HEK293T (cell line): ENCODE data around the gene LRRC73.
"Not testable (repeated sequence)": the region's sequence is repeated elsewhere in the genome, so short reads cannot be mapped to it uniquely, and the experiment has no call there.

Experiments used
- CTCF ChIA-PET: fragments of 350-600 bp; formaldehyde crosslinking; extraction: SDS; loops from one replicate; lab custom pipeline; 2021; ENCODE audit warnings: antibody characterized with exemption, inconsistent platforms; lab: Yijun Ruan, JAX
- POLR2A ChIA-PET: fragments of 350-600 bp; formaldehyde crosslinking; extraction: SDS; loops from one replicate; lab custom pipeline; 2020; ENCODE audit warnings: antibody characterized with exemption, inconsistent platforms; lab: Yijun Ruan, JAX
- DNase-seq: peaks from one replicate; pipeline ENCODE4 v3.0.0; 2012; ENCODE audit warnings: mixed read lengths; ENCODE audit errors: extremely low spot score
- ARNT ChIP-seq: fragments of 450-650 bp; IDR thresholded peaks from 2 replicates; pipeline ENCODE4 v1.6.1; 2017; ENCODE audit warnings: mild to moderate bottlenecking
- BHLHE40 ChIP-seq: fragments of 450-650 bp; IDR thresholded peaks from 2 replicates; pipeline ENCODE4 v1.6.1; 2016; ENCODE audit warnings: mild to moderate bottlenecking, moderate library complexity, borderline replicate concordance
- CTBP1 ChIP-seq: fragments of 450-650 bp; IDR thresholded peaks from 2 replicates; pipeline ENCODE4 v1.6.1; 2016; ENCODE audit warnings: borderline replicate concordance
- ELF4 ChIP-seq: fragments of 450-650 bp; IDR thresholded peaks from 2 replicates; pipeline ENCODE4 v1.6.1; 2017; ENCODE audit warnings: antibody characterized with exemption
- FOXA1 ChIP-seq: fragments of 450-650 bp; IDR thresholded peaks from 2 replicates; pipeline ENCODE4 v1.6.1; 2016; ENCODE audit warnings: mild to moderate bottlenecking
- FOXK2 ChIP-seq: fragments of 450-650 bp; IDR thresholded peaks from 2 replicates; pipeline ENCODE4 v1.6.1; 2016; ENCODE audit warnings: mild to moderate bottlenecking
- FOXM1 ChIP-seq: fragments of 450-650 bp; IDR thresholded peaks from 2 replicates; pipeline ENCODE4 v1.6.1; 2017; ENCODE audit warnings: mild to moderate bottlenecking, borderline replicate concordance
- HDGF ChIP-seq: fragments of 450-650 bp; IDR thresholded peaks from 2 replicates; pipeline ENCODE4 v1.6.1; 2017; ENCODE audit warnings: antibody characterized with exemption, borderline replicate concordance
- L3MBTL2 ChIP-seq: fragments of 450-650 bp; conservative IDR thresholded peaks from 2 replicates; pipeline ENCODE4 v1.6.1; 2016; ENCODE audit warnings: mild to moderate bottlenecking
- LEF1 ChIP-seq: fragments of 450-650 bp; IDR thresholded peaks from 2 replicates; pipeline ENCODE4 v1.6.1; 2017; ENCODE audit warnings: mild to moderate bottlenecking, borderline replicate concordance
- NFRKB ChIP-seq: fragments of 450-650 bp; IDR thresholded peaks from 2 replicates; pipeline ENCODE4 v1.6.1; 2016; ENCODE audit warnings: mild to moderate bottlenecking, moderate library complexity
- PKNOX1 ChIP-seq: fragments of 450-650 bp; IDR thresholded peaks from 2 replicates; pipeline ENCODE4 v1.6.1; 2016
- SP1 ChIP-seq: fragments of 450-650 bp; IDR thresholded peaks from 2 replicates; pipeline ENCODE4 v1.6.1; 2017
- SUZ12 ChIP-seq: fragments of 450-650 bp; IDR thresholded peaks from 2 replicates; pipeline ENCODE4 v1.6.1; 2016; ENCODE audit warnings: mild to moderate bottlenecking
- TARDBP ChIP-seq: fragments of 450-650 bp; IDR thresholded peaks from 2 replicates; pipeline ENCODE4 v1.6.1; 2016
- ZNF384 ChIP-seq: fragments of 450-650 bp; IDR thresholded peaks from 2 replicates; pipeline ENCODE4 v1.6.1; 2016

The LRRC73 gene

GRCh38 chr6:43465948-43466347, 44.2 kb downstream of the LRRC73 start:
- ChIA-PET POLR2A (no interaction called here), CTCF (no interaction called here)

GRCh38 chr6:43464337-43464736, 45.8 kb downstream of the LRRC73 start:
- CTCF ChIA-PET = no interaction called here
- TF ChIP-seq SP1 (no peak), FOXK2 (no peak), TARDBP (no peak), BHLHE40 (no peak), HDGF (no peak), ZNF384 (no peak), CTBP1 (no peak), ARNT (no peak), PKNOX1 (no peak), NFRKB (no peak), LEF1 (no peak), FOXM1 (no peak), L3MBTL2 (no peak), FOXA1 (no peak), SUZ12 (no peak), ELF4 (no peak)
- POLR2A ChIA-PET = interaction anchor here (0.7 to 1.6 kb wide), 2 partner anchors 11 to 13 kb away, joined by 3 to 6 read pairs; partner anchors contain the start of gene TJAP1
- no peak for DNase-seq

More at GRCh38 chr6:43465948-43466347, 44.2 kb downstream of the LRRC73 start:
- no peak for TF ChIP-seq ELF4
- no peak for TF ChIP-seq BHLHE40
- no peak for TF ChIP-seq CTBP1
- no peak for TF ChIP-seq LEF1
- TF ChIP-seq ZNF384 = no peak
- no peak for TF ChIP-seq SUZ12
- TF ChIP-seq FOXM1 = no peak
- no peak for DNase-seq

GRCh38 chr6:43461936-43462335, 48.2 kb downstream of the LRRC73 start:
- TF ChIP-seq ELF4 = no peak
- TF ChIP-seq PKNOX1 = no peak
- CTCF ChIA-PET = no interaction called here
- POLR2A ChIA-PET = no interaction called here
- no peak for DNase-seq

- POLR2A ChIA-PET = interaction anchor here (1.1 to 1.4 kb wide), 3 partner anchors 33 to 91 kb away, joined by 3 to 4 read pairs (median 3); partner anchors contain the start of gene ZNF318
These were observed 50.1 kb downstream of the LRRC73 start for GRCh38 chr6:43460032-43460431.

GRCh38 chr6:43459535-43459934, 50.6 kb downstream of the LRRC73 start:
- ChIA-PET CTCF (interaction anchor here (0.9 to 1.0 kb wide), 2 partner anchors 46 to 48 kb away, joined by 3 to 4 read pairs; no protein-coding TSS in a partner anchor), POLR2A (interaction anchor here (1.1 to 1.4 kb wide), 3 partner anchors 34 to 90 kb away, joined by 3 to 4 read pairs (median 3); partner anchors contain the start of gene ZNF318)
- no peak for DNase-seq
- no peak for TF ChIP-seq PKNOX1
- no peak for TF ChIP-seq SP1
- no peak for TF ChIP-seq NFRKB

More at GRCh38 chr6:43460032-43460431, 50.1 kb downstream of the LRRC73 start:
- no peak for DNase-seq
- CTCF ChIA-PET = interaction anchor here (0.9 to 1.0 kb wide), 2 partner anchors 46 to 47 kb away, joined by 3 to 4 read pairs; no protein-coding TSS in a partner anchor
- TF ChIP-seq L3MBTL2 (no peak), CTBP1 (no peak), ELF4 (no peak), NFRKB (no peak), BHLHE40 (no peak), PKNOX1 (no peak), FOXM1 (no peak), FOXA1 (no peak), SP1 (no peak), SUZ12 (no peak), LEF1 (no peak), ZNF384 (no peak), HDGF (no peak), ARNT (no peak)

- POLR2A ChIA-PET, CTCF ChIA-PET, DNase-seq: not testable (repeated sequence)
These were observed 52.0 kb downstream of the LRRC73 start for GRCh38 chr6:43458154-43458553.

- TF ChIP-seq NFRKB (no peak), ZNF384 (peak; percentile 39; the same call in 1 of the 2 replicates)
- ChIA-PET CTCF (interaction anchor here (0.6 to 0.9 kb wide), 3 partner anchors 48 to 189 kb away, joined by 4 to 6 read pairs (median 5); no protein-coding TSS in a partner anchor), POLR2A (no interaction called here)
- DNase-seq = no peak
These were observed 52.5 kb downstream of the LRRC73 start for GRCh38 chr6:43457643-43458042.
